DND-41 (cell line): ENCODE results near the gene ANKRD31.

Source experiments
- CTCF ChIP-seq: IDR thresholded peaks from 2 replicates; pipeline ENCODE4 v1.5.1; 2012; ENCODE audit warnings: borderline replicate concordance, low read length, moderate library complexity, mild to moderate bottlenecking; ENCODE audit not compliant: poor library complexity, severe bottlenecking; ENCODE audit errors: extremely low read depth
- EZH2 ChIP-seq: IDR thresholded peaks from 3 replicates; pipeline ENCODE4 v1.6.1; 2012; ENCODE audit warnings: borderline replicate concordance, low read depth, mild to moderate bottlenecking, moderate library complexity, low read length, inconsistent platforms; ENCODE audit not compliant: severe bottlenecking

GRCh38 chr5:75058986-75059535 lies 177.6 kb downstream of the ANKRD31 start:
- no peak for TF ChIP-seq EZH2
- TF ChIP-seq CTCF = no peak
